GM23338 (cell line): ENCODE measurements around the gene MAP4K4. TPM values are rescaled to one million over a fixed set of nuclear protein-coding genes. Genes with fewer than 3 reads are reported as not detected.

Experiments
- ATAC-seq: fragments of 200-7000 bp; cut with Tn5 transposase; 3 replicates; pipeline ENCODE4 v1.9.1; 2020
- DNase-seq: peaks from one replicate; pipeline ENCODE4 v3.0.0-alpha.2; 2015; ENCODE audit warnings: low spot score
- H2AFZ ChIP-seq: fragments of 200-600 bp; sonication (generic); 2 replicates; pipeline ENCODE4 v1.8.0; 2016; ENCODE audit warnings: antibody characterized with exemption, mild to moderate bottlenecking, moderate library complexity
- H3F3A ChIP-seq: fragments of 200-600 bp; sonication (generic); replicated peaks from 2 replicates; pipeline ENCODE4 v1.8.0; 2017; ENCODE audit warnings: antibody characterized with exemption, mixed run types, low read depth
- H3K27ac ChIP-seq: fragments of 200-600 bp; sonication (generic); 2 replicates; pipeline ENCODE4 v1.6.1; 2016; ENCODE audit warnings: low read depth
- H3K27me3 ChIP-seq: fragments of 200-600 bp; sonication (generic); 2 replicates; pipeline ENCODE4 v1.8.0; 2016; ENCODE audit warnings: mild to moderate bottlenecking, mixed run types, moderate library complexity; ENCODE audit not compliant: insufficient read depth
- H3K36me3 ChIP-seq: fragments of 200-600 bp; sonication (generic); 2 replicates; pipeline ENCODE4 v1.8.0; 2016; ENCODE audit warnings: mild to moderate bottlenecking; ENCODE audit not compliant: insufficient read depth
- H3K4me1 ChIP-seq: fragments of 200-600 bp; sonication (generic); 2 replicates; pipeline ENCODE4 v1.8.0; 2016; ENCODE audit warnings: mild to moderate bottlenecking, moderate library complexity; ENCODE audit not compliant: insufficient read depth
- H3K4me2 ChIP-seq: fragments of 200-600 bp; sonication (generic); 2 replicates; pipeline ENCODE4 v1.7.1; 2017; ENCODE audit warnings: mixed run types
- H3K4me3 ChIP-seq: fragments of 200-600 bp; sonication (generic); 2 replicates; pipeline ENCODE4 v1.6.1; 2016; ENCODE audit warnings: mixed run types
- H3K79me2 ChIP-seq: fragments of 200-600 bp; sonication (generic); replicated peaks from 2 replicates; pipeline ENCODE4 v1.8.0; 2017; ENCODE audit warnings: mild to moderate bottlenecking; ENCODE audit not compliant: insufficient read depth
- H3K9me2 ChIP-seq: fragments of 200-600 bp; sonication (generic); 2 replicates; pipeline ENCODE4 v1.8.0; 2017; ENCODE audit not compliant: insufficient read depth
- H4K20me1 ChIP-seq: fragments of 200-600 bp; sonication (generic); replicated peaks from 2 replicates; pipeline ENCODE4 v1.8.0; 2017; ENCODE audit warnings: mild to moderate bottlenecking; ENCODE audit not compliant: insufficient read depth
- H3K27ac Mint-ChIP-seq: 2 replicates; pipeline ENCODE4 v1.8.0; 2020; ENCODE audit warnings: inconsistent platforms, mild to moderate bottlenecking, moderate library complexity, mixed read lengths
- H3K27me3 Mint-ChIP-seq: 3 replicates; pipeline ENCODE4 v1.8.0; 2022; ENCODE audit warnings: low read depth, mild to moderate bottlenecking, moderate library complexity, mixed read lengths, inconsistent platforms; ENCODE audit not compliant: insufficient read depth, poor library complexity
- H3K36me3 Mint-ChIP-seq: 3 replicates; pipeline ENCODE4 v1.8.0; 2021; ENCODE audit warnings: low read depth, mild to moderate bottlenecking, inconsistent platforms, moderate library complexity, mixed read lengths
- H3K4me1 Mint-ChIP-seq: 3 replicates; pipeline ENCODE4 v1.8.0; 2020; ENCODE audit warnings: mild to moderate bottlenecking, inconsistent platforms, mixed read lengths
- H3K4me3 Mint-ChIP-seq: 3 replicates; pipeline ENCODE4 v1.8.0; 2021; ENCODE audit warnings: moderate library complexity, mild to moderate bottlenecking, inconsistent platforms, mixed read lengths
- H3K9me3 Mint-ChIP-seq: 3 replicates; pipeline ENCODE4 v1.8.0; 2020; ENCODE audit warnings: moderate library complexity, mild to moderate bottlenecking, inconsistent platforms, mixed read lengths
- CREB1 ChIP-seq: fragments of 250-450 bp; sonication (Bioruptor Pico); IDR thresholded peaks from 2 replicates; pipeline ENCODE4 v1.5.0; 2020; ENCODE audit warnings: low read depth, mild to moderate bottlenecking, moderate library complexity
- CTCF ChIP-seq, 2 experiments: fragments of 200-600 bp in 1 of 2; sonication (generic) in 1 of 2; conservative IDR thresholded peaks; 2 replicates each; pipeline versions ENCODE4 v1.5.1 to v1.6.1; 2016 to 2017; ENCODE audit warnings: antibody characterized with exemption in 2 of 2, low read depth in 2 of 2, mild to moderate bottlenecking in 2 of 2, moderate library complexity in 1 of 2
- ETS1 ChIP-seq: IDR thresholded peaks from 2 replicates; pipeline ENCODE4 v1.6.1; 2016; ENCODE audit warnings: antibody characterized with exemption
- EZH2 ChIP-seq: fragments of 200-600 bp; sonication (generic); IDR thresholded peaks from one replicate; pipeline ENCODE4 v1.8.0; 2017; ENCODE audit warnings: antibody characterized with exemption, mild to moderate bottlenecking, low read depth; ENCODE audit not compliant: unreplicated experiment
- EZH2phosphoT487 ChIP-seq: fragments of 200-600 bp; sonication (generic); IDR thresholded peaks from one replicate; pipeline ENCODE4 v1.8.1; 2018; ENCODE audit warnings: antibody characterized with exemption; ENCODE audit not compliant: unreplicated experiment
- NANOG ChIP-seq: IDR thresholded peaks from 2 replicates; pipeline ENCODE4 v1.6.1; 2016; ENCODE audit warnings: antibody characterized with exemption, borderline replicate concordance
- POLR2AphosphoS5 ChIP-seq: IDR thresholded peaks from 2 replicates; pipeline ENCODE4 v1.6.1; 2016; ENCODE audit warnings: antibody characterized with exemption, low read depth
- STAT1 ChIP-seq: IDR thresholded peaks from one replicate; pipeline ENCODE4 v1.6.1; 2016; ENCODE audit warnings: antibody characterized with exemption; ENCODE audit not compliant: unreplicated experiment
- ZNF114 ChIP-seq: fragments of 250-450 bp; sonication (Bioruptor Pico); IDR thresholded peaks from 2 replicates; pipeline ENCODE4 v1.5.0; 2020; ENCODE audit warnings: mild to moderate bottlenecking, moderate library complexity
- ZNF331 ChIP-seq: fragments of 250-450 bp; sonication (Bioruptor Pico); IDR thresholded peaks from 2 replicates; pipeline ENCODE4 v1.5.0; 2020; ENCODE audit warnings: low read depth, mild to moderate bottlenecking, moderate library complexity
- ZNF462 ChIP-seq: fragments of 250-450 bp; sonication (Bioruptor Pico); IDR thresholded peaks from 2 replicates; pipeline ENCODE4 v1.5.0; 2020; ENCODE audit warnings: mild to moderate bottlenecking, moderate library complexity
- polyA plus RNA-seq: library from polyadenylated mRNA; unstranded; fragments of >200 nt; fragmentation: Nextera tagmentation; extraction: Ambion mirVana; gene quantifications from 2 replicates; pipeline ENCODE4 v1.2.1, GENCODE V29; 2016
- total RNA-seq: library from RNA; depleted of rRNA; stranded (reverse); fragments of >200 nt; shearing (Covaris generic); gene quantifications from 2 replicates; pipeline ENCODE4 v1.2.3, GENCODE V29; 2014

Gene MAP4K4
- total and polyA plus RNA-seq, 2 experiments from 2014 or later = 34.6 to 99.2 TPM

GRCh38 chr2:101832114-101832513, 134.6 kb downstream of the MAP4K4 start:
- TF ChIP-seq CTCF (conservative IDR thresholded peaks at IDR 0.05; ENCODE audit: low read depth in 2 of 2) = peak in 1 of 2 experiments; percentile 41; a peak in 1 of 4 replicates
- no peak for TF ChIP-seq EZH2phosphoT487
- H4K20me1 ChIP-seq = no peaks in the 10 kb centered on the region; the same call in 1 of the 2 replicates
- H3K4me3 ChIP-seq = no peak overlapping the region
- DNase-seq = no peak
- H3F3A ChIP-seq = no peaks in the 10 kb centered on the region
- Mint-ChIP-seq H3K27ac (no peak overlapping the region), H3K9me3 (no peaks in the 10 kb centered on the region), H3K4me3 (no peak overlapping the region), H3K4me1 (peaks cover 15% of the 10 kb centered on the region), H3K36me3 (peaks cover 52% of the 10 kb centered on the region), H3K27me3 (no peaks in the 10 kb centered on the region)
- no peak overlapping the region for H3K4me2 ChIP-seq
- peaks cover 16% of the 10 kb centered on the region for H3K36me3 ChIP-seq
- H3K79me2 ChIP-seq = no peaks in the 10 kb centered on the region
- H3K4me1 ChIP-seq = 0 out of 2 replicates have a peak, but pooled peaks cover 4% of the 10 kb centered on the region
- H3K27me3 ChIP-seq = no peaks in the 10 kb centered on the region
- no peak overlapping the region for H3K27ac ChIP-seq
- H3K9me2 ChIP-seq = no peaks in the 10 kb centered on the region
- H2AFZ ChIP-seq = no peak overlapping the region
- ATAC-seq = no peak

- no peaks in the 10 kb centered on the region for H3K27me3 Mint-ChIP-seq
- peaks cover 15% of the 10 kb centered on the region for H3K4me1 Mint-ChIP-seq
- H3K36me3 Mint-ChIP-seq = peaks cover 63% of the 10 kb centered on the region
- H3K9me3 Mint-ChIP-seq = no peaks in the 10 kb centered on the region
- Histone ChIP-seq H3K27ac (no peak overlapping the region), H3K4me1 (0 out of 2 replicates have a peak, but pooled peaks cover 4% of the 10 kb centered on the region), H4K20me1 (no peaks in the 10 kb centered on the region; the same call in 1 of the 2 replicates), H3K79me2 (no peaks in the 10 kb centered on the region; the same call in 1 of the 2 replicates), H3K27me3 (no peaks in the 10 kb centered on the region), H3K9me2 (no peaks in the 10 kb centered on the region), H3K4me3 (no peak overlapping the region), H2AFZ (no peak overlapping the region), H3F3A (no peaks in the 10 kb centered on the region), H3K36me3 (peaks cover 18% of the 10 kb centered on the region), H3K4me2 (no peak overlapping the region)
- H3K27ac Mint-ChIP-seq = no peak overlapping the region
- DNase-seq (no peak), ATAC-seq (no peak)
- H3K4me3 Mint-ChIP-seq = no peak overlapping the region
- no peak for TF ChIP-seq ETS1
- no peak for TF ChIP-seq STAT1
- no peak for TF ChIP-seq NANOG
- TF ChIP-seq POLR2AphosphoS5 = no peak
- no peak for TF ChIP-seq EZH2
- TF ChIP-seq ZNF462 (CRISPR knock-in tag) = no peak
- TF ChIP-seq ZNF114 = no peak
- no peak for TF ChIP-seq EZH2phosphoT487
- TF ChIP-seq CREB1 = no peak
- no peak for TF ChIP-seq ZNF331 (CRISPR knock-in tag)
Observed at GRCh38 chr2:101833890-101834523, 136.5 kb downstream of the MAP4K4 start.
